ENCODE measurements around the gene AUP1. TPM values are rescaled to one million over a fixed set of nuclear protein-coding genes. Genes with fewer than 3 reads are reported as not detected.

AUP1 gene
- total RNA-seq, 4 donors from 2014 or later = 112 to 148 (median 115) TPM

- Histone ChIP-seq H3K36me3 (no peaks in the 10 kb centered on the region), H3K9me3 (no peaks in the 10 kb centered on the region), H3K4me1 (peaks cover 0 to 6% of the 10 kb centered on the region in 2 donors), H3K27ac (peak overlapping the region in 1 of 4 donors; percentile 18), H3K27me3 (no peaks in the 10 kb centered on the region), H3K4me3 (no peak overlapping the region)
- ATAC-seq = peak; percentile 56 to 68
- in situ Hi-C loops (cut with MboI; ENCODE audit: low sequenced_read_pairs in 4 of 4) = loop anchor here in 1 of 4 donors (25.0 kb wide), 1 partner anchor 1303 kb away; the partner anchor contains the start of genes CCT7 and PRADC1
- peak in 1 of 2 donors; percentile 54 for DNase-seq
- TF ChIP-seq POLR2A (IDR thresholded peaks at IDR 0.05) = no peak
- no peak for TF ChIP-seq CTCF (IDR thresholded peaks at IDR 0.05 in 4 of 5, conservative IDR thresholded peaks at IDR 0.05 in 1 of 5)
- intact Hi-C loops (cut with DNase I; ENCODE audit: low total_unique reads) = no loop called here
Measured at GRCh38 chr2:74540291-74540690, 10.8 kb upstream of the AUP1 start.

GRCh38 chr2:74538881-74539339 lies 9.4 kb upstream of the AUP1 start:
- no peak for TF ChIP-seq POLR2A (IDR thresholded peaks at IDR 0.05)
- TF ChIP-seq CTCF (IDR thresholded peaks at IDR 0.05 in 4 of 5, conservative IDR thresholded peaks at IDR 0.05 in 1 of 5) = no peak
- ATAC-seq (no peak), DNase-seq (no peak)
- no peak overlapping the region for H3K4me3 ChIP-seq
- H3K9me3 ChIP-seq = no peaks in the 10 kb centered on the region
- in situ Hi-C loops (cut with MboI; ENCODE audit: low sequenced_read_pairs in 4 of 4) = loop anchor here in 1 of 4 donors (25.0 kb wide), 1 partner anchor 1302 kb away; the partner anchor contains the start of genes CCT7 and PRADC1
- H3K36me3 ChIP-seq = no peaks in the 10 kb centered on the region
- intact Hi-C loops (cut with DNase I; ENCODE audit: low total_unique reads) = no loop called here
- peaks cover 0 to 6% of the 10 kb centered on the region in 2 donors for H3K4me1 ChIP-seq
- no peaks in the 10 kb centered on the region for H3K27me3 ChIP-seq
- H3K27ac ChIP-seq = no peak overlapping the region

GRCh38 chr2:74537140-74537539 lies 7.6 kb upstream of the AUP1 start:
- H3K4me3 ChIP-seq = no peak overlapping the region
- TF ChIP-seq POLR2A (IDR thresholded peaks at IDR 0.05) (no peak), CTCF (IDR thresholded peaks at IDR 0.05 in 4 of 5, conservative IDR thresholded peaks at IDR 0.05 in 1 of 5) (no peak)
- peaks cover 0 to 11% of the 10 kb centered on the region in 2 donors for H3K36me3 ChIP-seq
- no peaks in the 10 kb centered on the region for H3K27me3 ChIP-seq
- no peak overlapping the region for H3K27ac ChIP-seq
- ATAC-seq (no peak), DNase-seq (no peak)
- no peaks in the 10 kb centered on the region for H3K9me3 ChIP-seq
- peaks cover 0 to 6% of the 10 kb centered on the region in 2 donors for H3K4me1 ChIP-seq
- in situ Hi-C loops (cut with MboI; ENCODE audit: low sequenced_read_pairs in 4 of 4) = loop anchor here in 1 of 4 donors (25.0 kb wide), 1 partner anchor 1300 kb away; the partner anchor contains the start of genes CCT7 and PRADC1
- intact Hi-C loops (cut with DNase I; ENCODE audit: low total_unique reads) = no loop called here

GRCh38 chr2:74536166-74536950 lies 6.9 kb upstream of the AUP1 start:
- TF ChIP-seq CTCF (IDR thresholded peaks at IDR 0.05 in 4 of 5, conservative IDR thresholded peaks at IDR 0.05 in 1 of 5) (no peak), POLR2A (IDR thresholded peaks at IDR 0.05) (no peak)
- Histone ChIP-seq H3K36me3 (peaks cover 0 to 18% of the 10 kb centered on the region in 2 donors), H3K27me3 (no peaks in the 10 kb centered on the region), H3K4me3 (no peak overlapping the region), H3K27ac (no peak overlapping the region), H3K4me1 (peaks cover 0 to 8% of the 10 kb centered on the region in 2 donors), H3K9me3 (no peaks in the 10 kb centered on the region)
- intact Hi-C loops (cut with DNase I; ENCODE audit: low total_unique reads) (no loop called here), in situ Hi-C loops (cut with MboI; ENCODE audit: low sequenced_read_pairs in 4 of 4) (loop anchor here in 1 of 4 donors (25.0 kb wide), 1 partner anchor 1299 kb away; the partner anchor contains the start of genes CCT7 and PRADC1)
- no peak for ATAC-seq
- no peak for DNase-seq

All from gastrocnemius medialis (tissue), 4 donors.